Measurements from ENCODE around the gene B3GNT7.

B3GNT7 gene

GRCh38 chr2:231387904-231388724 lies 7.4 kb upstream of the B3GNT7 start:
- Histone ChIP-seq H3K9me3 (ENCODE audit: low read length) (peaks cover 3% of the 10 kb centered on the region; the same call in 1 of the 2 replicates), H3K4me1 (ENCODE audit: insufficient read depth, low read length, severe bottlenecking) (peaks cover 16% of the 10 kb centered on the region), H3K9ac (ENCODE audit: low read length) (no peak overlapping the region), H3K4me2 (ENCODE audit: low read length) (no peak overlapping the region), H3K27ac (ENCODE audit: low read depth, low read length, poor library complexity, severe bottlenecking) (no peak overlapping the region), H4K20me1 (ENCODE audit: insufficient read depth, low read length) (no peaks in the 10 kb centered on the region), H2AFZ (ENCODE audit: low read length) (no peak overlapping the region), H3K79me2 (ENCODE audit: insufficient read depth, low read length) (no peaks in the 10 kb centered on the region), H3K4me3 (ENCODE audit: low read depth, low read length, poor library complexity, severe bottlenecking) (no peak overlapping the region), H3F3A (ENCODE audit: insufficient read depth, low read length) (no peaks in the 10 kb centered on the region), H3K9me2 (ENCODE audit: low read depth, low read length) (no peaks in the 10 kb centered on the region), H3K27me3 (ENCODE audit: insufficient read depth, low read length) (peaks cover 3% of the 10 kb centered on the region; the same call in 1 of the 2 replicates), H3K36me3 (ENCODE audit: insufficient read depth, low read length) (no peaks in the 10 kb centered on the region)
- TF ChIP-seq CTCF (IDR thresholded peaks at IDR 0.05; ENCODE audit: low read length) (no peak), EZH2 (IDR thresholded peaks at IDR 0.05; ENCODE audit: borderline replicate concordance, low read length) (no peak)

GRCh38 chr2:231388725-231389346 lies 6.7 kb upstream of the B3GNT7 start:
- no peak for TF ChIP-seq CTCF (IDR thresholded peaks at IDR 0.05; ENCODE audit: low read length)
- H3K4me1 ChIP-seq (ENCODE audit: insufficient read depth, low read length, severe bottlenecking): peaks cover 24% of the 10 kb centered on the region
- H3F3A ChIP-seq (ENCODE audit: insufficient read depth, low read length): no peaks in the 10 kb centered on the region
- 0 out of 2 replicates have a peak, but pooled peaks cover 3% of the 10 kb centered on the region for H3K27me3 ChIP-seq (ENCODE audit: insufficient read depth, low read length)
- peaks cover 3% of the 10 kb centered on the region; the same call in 1 of the 2 replicates for H3K9me3 ChIP-seq (ENCODE audit: low read length)
- no peaks in the 10 kb centered on the region for H4K20me1 ChIP-seq (ENCODE audit: insufficient read depth, low read length)
- no peak overlapping the region for H3K4me3 ChIP-seq (ENCODE audit: low read depth, low read length, poor library complexity, severe bottlenecking)
- H3K79me2 ChIP-seq (ENCODE audit: insufficient read depth, low read length): no peaks in the 10 kb centered on the region
- no peaks in the 10 kb centered on the region for H3K36me3 ChIP-seq (ENCODE audit: insufficient read depth, low read length)
- H3K27ac ChIP-seq (ENCODE audit: low read depth, low read length, poor library complexity, severe bottlenecking): no peak overlapping the region
- no peak overlapping the region for H3K4me2 ChIP-seq (ENCODE audit: low read length)
- no peak overlapping the region for H3K9ac ChIP-seq (ENCODE audit: low read length)
- no peaks in the 10 kb centered on the region for H3K9me2 ChIP-seq (ENCODE audit: low read depth, low read length)
- no peak overlapping the region for H2AFZ ChIP-seq (ENCODE audit: low read length)

GRCh38 chr2:231390667-231391066 lies 4.8 kb upstream of the B3GNT7 start:
- Histone ChIP-seq H3K4me2 (ENCODE audit: low read length) (no peak overlapping the region), H2AFZ (ENCODE audit: low read length) (no peak overlapping the region), H3K27ac (ENCODE audit: low read depth, low read length, poor library complexity, severe bottlenecking) (no peak overlapping the region), H3K9me2 (ENCODE audit: low read depth, low read length) (no peaks in the 10 kb centered on the region), H3F3A (ENCODE audit: insufficient read depth, low read length) (no peaks in the 10 kb centered on the region), H3K9ac (ENCODE audit: low read length) (no peak overlapping the region), H3K4me3 (ENCODE audit: low read depth, low read length, poor library complexity, severe bottlenecking) (no peak overlapping the region), H3K4me1 (ENCODE audit: insufficient read depth, low read length, severe bottlenecking) (peaks cover 39% of the 10 kb centered on the region), H3K79me2 (ENCODE audit: insufficient read depth, low read length) (no peaks in the 10 kb centered on the region), H3K9me3 (ENCODE audit: low read length) (no peaks in the 10 kb centered on the region), H4K20me1 (ENCODE audit: insufficient read depth, low read length) (no peaks in the 10 kb centered on the region), H3K36me3 (ENCODE audit: insufficient read depth, low read length) (no peaks in the 10 kb centered on the region), H3K27me3 (ENCODE audit: insufficient read depth, low read length) (0 out of 2 replicates have a peak, but pooled peaks cover 3% of the 10 kb centered on the region)
- no peak for TF ChIP-seq CTCF (IDR thresholded peaks at IDR 0.05; ENCODE audit: low read length)
- TF ChIP-seq EZH2 (IDR thresholded peaks at IDR 0.05; ENCODE audit: borderline replicate concordance, low read length): no peak
